ENCODE data around the gene TAS2R39. TPM values are rescaled to one million over a fixed set of nuclear protein-coding genes. Genes with fewer than 3 reads are reported as not detected.
"Not testable (repeated sequence)": the region's sequence is repeated elsewhere in the genome, so short reads cannot be mapped to it uniquely, and the experiment has no call there.

TAS2R39 gene
- total RNA-seq: not detected in 2 replicates

- no peak within 1 kb of the TSS for H3K27ac Mint-ChIP-seq
- H3K27me3 Mint-ChIP-seq: peaks cover 14% of the 10 kb centered on the region
- H3K4me1 Mint-ChIP-seq: no peaks in the 10 kb centered on the region
- no peak for DNase-seq
- peaks cover 4% of the 10 kb centered on the region for H3K9me3 Mint-ChIP-seq
- intact Hi-C loops (cut with micrococcal nuclease): no loop called here
- H3K36me3 Mint-ChIP-seq (ENCODE audit: low read depth): no peaks in the 10 kb centered on the region
- no peak within 1 kb of the TSS for H3K4me3 Mint-ChIP-seq
These were observed at the start of gene TAS2R39 for GRCh38 chr7:143183024-143183423. Gene TAS2R39, plus strand, starts transcription at chr7:143183419. Its CDS starts 0 bp downstream, at chr7:143183419.

GRCh38 chr7:143147070-143147469 lies 36.1 kb upstream of the TAS2R39 start:
- intact Hi-C loops (cut with micrococcal nuclease): no loop called here

DNA sequence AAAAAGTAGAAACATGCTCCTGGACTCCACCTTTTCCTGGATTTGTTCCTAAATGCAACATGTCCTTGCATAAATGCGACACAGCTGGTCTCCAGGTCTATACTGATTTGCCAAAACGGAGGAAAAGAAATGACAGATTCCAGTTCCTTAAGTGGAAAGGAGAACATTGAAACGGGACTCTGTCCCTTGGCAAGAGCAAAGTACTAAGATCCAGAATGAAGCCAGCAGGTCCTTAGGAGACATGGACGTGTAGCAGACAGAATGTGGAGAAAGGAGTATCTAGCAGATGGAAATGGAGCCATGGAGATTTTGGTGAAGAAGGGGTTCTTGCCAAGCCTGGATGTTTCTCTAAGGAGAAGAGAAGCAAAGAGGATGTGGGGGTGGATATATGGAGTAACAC lies 35.2 kb upstream of the TAS2R39 start:
- Mint-ChIP-seq H3K4me1 (no peaks in the 10 kb centered on the region), H3K4me3 (no peak overlapping the region)
- intact Hi-C loops (cut with micrococcal nuclease): no loop called here

More at GRCh38 chr7:143147070-143147469, 36.1 kb upstream of the TAS2R39 start:
- no peak overlapping the region for H3K4me3 Mint-ChIP-seq
- no peak overlapping the region for H3K27ac Mint-ChIP-seq
- peaks cover 10% of the 10 kb centered on the region for H3K9me3 Mint-ChIP-seq
- no peaks in the 10 kb centered on the region for H3K36me3 Mint-ChIP-seq (ENCODE audit: low read depth)
- H3K27me3 Mint-ChIP-seq: no peaks in the 10 kb centered on the region
- no peaks in the 10 kb centered on the region for H3K4me1 Mint-ChIP-seq
- DNase-seq: no peak

DNA sequence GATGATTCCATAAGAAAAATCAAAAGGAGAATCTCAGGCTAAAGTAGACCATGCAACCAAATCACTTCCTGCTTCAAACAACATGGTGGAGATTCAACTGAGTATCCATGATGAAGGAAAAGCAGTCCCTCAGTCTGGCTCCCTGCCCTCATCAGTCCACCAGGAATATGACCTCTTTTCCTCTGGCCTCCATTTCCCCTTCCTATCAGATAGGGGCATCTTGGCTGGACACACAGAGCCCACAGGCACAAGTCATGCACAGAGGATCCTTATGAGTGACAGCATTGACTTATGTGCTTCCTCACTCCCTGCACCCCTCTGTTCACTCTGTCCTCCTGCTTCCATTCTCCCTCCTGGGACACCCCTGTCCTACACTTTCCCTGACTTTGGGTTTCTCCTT lies 34.6 kb upstream of the TAS2R39 start:
- intact Hi-C loops (cut with micrococcal nuclease): no loop called here
- H3K27ac Mint-ChIP-seq: no peak overlapping the region
- no peak overlapping the region for H3K4me3 Mint-ChIP-seq
- H3K27me3 Mint-ChIP-seq: no peaks in the 10 kb centered on the region
- no peak for DNase-seq
- H3K4me1 Mint-ChIP-seq: no peaks in the 10 kb centered on the region
- H3K9me3 Mint-ChIP-seq: peaks cover 10% of the 10 kb centered on the region
- no peaks in the 10 kb centered on the region for H3K36me3 Mint-ChIP-seq (ENCODE audit: low read depth)

More for the DNA sequence above, 35.2 kb upstream of the TAS2R39 start:
- Mint-ChIP-seq H3K27ac (no peak overlapping the region), H3K27me3 (no peaks in the 10 kb centered on the region), H3K9me3 (peaks cover 10% of the 10 kb centered on the region), H3K36me3 (ENCODE audit: low read depth) (no peaks in the 10 kb centered on the region)
- no peak for DNase-seq

- H3K36me3 Mint-ChIP-seq (ENCODE audit: low read depth); H3K4me3 Mint-ChIP-seq; H3K27me3 Mint-ChIP-seq; H3K27ac Mint-ChIP-seq; H3K9me3 Mint-ChIP-seq; DNase-seq; intact Hi-C loops (cut with micrococcal nuclease); H3K4me1 Mint-ChIP-seq: not testable (repeated sequence)
These were observed 32.5 kb upstream of the TAS2R39 start for GRCh38 chr7:143150696-143151095.

GRCh38 chr7:143158617-143159016 lies 24.6 kb upstream of the TAS2R39 start:
- H3K36me3 Mint-ChIP-seq (ENCODE audit: low read depth); DNase-seq; H3K9me3 Mint-ChIP-seq; H3K27me3 Mint-ChIP-seq; intact Hi-C loops (cut with micrococcal nuclease); H3K4me1 Mint-ChIP-seq; H3K27ac Mint-ChIP-seq; H3K4me3 Mint-ChIP-seq: not testable (repeated sequence)

DNA sequence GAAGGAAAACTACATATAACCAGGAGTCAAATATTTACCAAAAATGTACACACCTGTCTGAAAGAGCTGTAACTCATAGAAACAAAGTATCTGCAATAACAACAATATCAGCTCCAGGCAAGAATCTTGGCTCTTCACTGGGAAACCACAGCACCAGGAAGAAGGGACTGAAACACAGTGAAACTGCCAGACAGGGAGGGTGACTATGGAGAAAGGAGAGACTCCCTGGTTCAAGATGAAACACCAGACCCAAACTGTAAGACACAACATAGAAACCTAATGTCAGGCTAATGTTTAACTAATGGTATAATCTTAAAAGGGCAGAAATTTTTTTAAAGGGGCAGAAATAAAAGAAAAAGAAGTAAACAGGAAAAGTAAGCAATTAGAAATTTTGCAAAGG lies 11.5 kb upstream of the TAS2R39 start:
- Mint-ChIP-seq H3K27ac (no peak overlapping the region), H3K36me3 (ENCODE audit: low read depth) (no peaks in the 10 kb centered on the region), H3K4me3 (no peak overlapping the region), H3K9me3 (no peaks in the 10 kb centered on the region), H3K4me1 (peaks cover 2% of the 10 kb centered on the region), H3K27me3 (peaks cover 3% of the 10 kb centered on the region)
- intact Hi-C loops (cut with micrococcal nuclease): no loop called here
- no peak for DNase-seq

DNA sequence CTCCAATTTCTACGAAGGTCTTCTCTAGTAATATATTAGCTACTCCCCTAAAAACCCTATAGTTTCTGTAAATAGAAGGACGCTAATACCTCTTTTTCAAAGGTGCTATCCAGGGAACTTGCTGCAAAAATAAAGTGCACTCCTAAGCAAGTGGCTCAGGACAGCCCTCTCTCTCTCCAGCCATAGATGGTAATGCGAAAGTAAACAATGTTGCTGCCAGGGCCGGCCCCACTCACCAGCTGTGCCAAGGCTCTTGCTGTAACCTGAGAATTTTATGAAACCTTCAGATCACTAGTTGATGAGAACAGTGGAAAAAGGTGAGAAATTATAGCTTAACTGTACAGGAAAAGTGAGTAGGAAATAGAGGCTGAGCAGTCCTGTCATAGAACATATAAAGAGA lies 10.9 kb upstream of the TAS2R39 start:
- Mint-ChIP-seq H3K9me3 (no peaks in the 10 kb centered on the region), H3K36me3 (ENCODE audit: low read depth) (no peaks in the 10 kb centered on the region), H3K27ac (no peak overlapping the region), H3K4me1 (peaks cover 2% of the 10 kb centered on the region), H3K27me3 (peaks cover 2% of the 10 kb centered on the region), H3K4me3 (no peak overlapping the region)
- no peak for DNase-seq
- intact Hi-C loops (cut with micrococcal nuclease): no loop called here

DNA sequence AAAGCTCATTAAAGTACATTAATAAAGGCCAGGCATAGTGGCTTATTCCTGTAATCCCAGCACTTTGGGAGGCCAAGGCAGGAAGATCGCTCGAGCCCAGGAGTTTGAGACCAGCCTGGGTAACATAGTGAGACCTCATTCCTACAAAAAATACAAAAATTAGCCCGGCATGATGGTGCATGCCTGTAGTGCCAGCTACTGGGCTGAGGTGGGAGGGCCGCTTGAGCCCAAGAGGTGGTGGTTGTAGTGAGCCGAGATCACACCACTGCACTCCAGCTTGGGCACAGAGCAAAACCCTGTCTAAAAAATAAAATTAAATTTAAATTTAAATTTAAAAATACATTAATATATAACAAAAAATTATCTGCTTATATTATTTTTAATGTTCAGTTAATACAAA lies 7.1 kb upstream of the TAS2R39 start:
- peaks cover 2% of the 10 kb centered on the region for H3K27me3 Mint-ChIP-seq
- intact Hi-C loops (cut with micrococcal nuclease): no loop called here
- no peak for DNase-seq
- no peak overlapping the region for H3K27ac Mint-ChIP-seq
- H3K36me3 Mint-ChIP-seq (ENCODE audit: low read depth): no peaks in the 10 kb centered on the region
- H3K9me3 Mint-ChIP-seq: no peaks in the 10 kb centered on the region
- peaks cover 2% of the 10 kb centered on the region for H3K4me1 Mint-ChIP-seq
- H3K4me3 Mint-ChIP-seq: no peak overlapping the region

GRCh38 chr7:143177374-143178119 lies 5.7 kb upstream of the TAS2R39 start:
- no peak overlapping the region for H3K27ac Mint-ChIP-seq
- no peak for DNase-seq
- H3K4me1 Mint-ChIP-seq: no peaks in the 10 kb centered on the region
- H3K36me3 Mint-ChIP-seq (ENCODE audit: low read depth): no peaks in the 10 kb centered on the region
- H3K4me3 Mint-ChIP-seq: no peak overlapping the region
- H3K9me3 Mint-ChIP-seq: peaks cover 4% of the 10 kb centered on the region
- intact Hi-C loops (cut with micrococcal nuclease): no loop called here
- peaks cover 2% of the 10 kb centered on the region for H3K27me3 Mint-ChIP-seq

DNA sequence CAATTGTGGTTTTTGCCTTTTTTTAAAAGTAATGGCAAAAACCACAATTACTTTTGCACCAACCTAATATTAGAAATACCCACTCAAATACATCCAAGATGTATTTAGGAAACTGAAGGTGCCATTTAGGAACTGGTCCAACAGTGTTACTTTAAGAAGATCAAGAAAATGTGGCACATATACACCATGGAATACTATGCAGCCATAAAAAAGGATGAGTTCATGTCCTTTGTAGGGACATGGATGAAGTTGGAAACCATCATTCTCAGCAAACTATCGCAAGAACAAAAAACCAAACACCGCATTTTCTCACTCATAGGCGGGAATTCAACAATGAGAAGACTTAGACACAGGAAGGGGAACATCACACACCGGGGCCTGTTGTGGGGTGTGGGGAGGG lies 2.4 kb upstream of the TAS2R39 start:
- H3K27me3 Mint-ChIP-seq; H3K27ac Mint-ChIP-seq; H3K36me3 Mint-ChIP-seq (ENCODE audit: low read depth); intact Hi-C loops (cut with micrococcal nuclease); H3K4me1 Mint-ChIP-seq; H3K9me3 Mint-ChIP-seq; H3K4me3 Mint-ChIP-seq; DNase-seq: not testable (repeated sequence)

- Mint-ChIP-seq H3K36me3 (ENCODE audit: low read depth) (no peaks in the 10 kb centered on the region), H3K4me1 (no peaks in the 10 kb centered on the region), H3K27me3 (peaks cover 14% of the 10 kb centered on the region), H3K9me3 (peaks cover 4% of the 10 kb centered on the region), H3K4me3 (no peak overlapping the region), H3K27ac (no peak overlapping the region)
- intact Hi-C loops (cut with micrococcal nuclease): no loop called here
- no peak for DNase-seq
These were observed 1.9 kb upstream of the TAS2R39 start for GRCh38 chr7:143181349-143181748.

- DNase-seq: no peak
- Mint-ChIP-seq H3K27me3 (peaks cover 14% of the 10 kb centered on the region), H3K4me1 (no peaks in the 10 kb centered on the region), H3K27ac (no peak overlapping the region), H3K36me3 (ENCODE audit: low read depth) (no peaks in the 10 kb centered on the region), H3K4me3 (no peak overlapping the region), H3K9me3 (peaks cover 4% of the 10 kb centered on the region)
- intact Hi-C loops (cut with micrococcal nuclease): no loop called here
These were observed 2.3 kb downstream of the TAS2R39 start for GRCh38 chr7:143185551-143185950.

DNA sequence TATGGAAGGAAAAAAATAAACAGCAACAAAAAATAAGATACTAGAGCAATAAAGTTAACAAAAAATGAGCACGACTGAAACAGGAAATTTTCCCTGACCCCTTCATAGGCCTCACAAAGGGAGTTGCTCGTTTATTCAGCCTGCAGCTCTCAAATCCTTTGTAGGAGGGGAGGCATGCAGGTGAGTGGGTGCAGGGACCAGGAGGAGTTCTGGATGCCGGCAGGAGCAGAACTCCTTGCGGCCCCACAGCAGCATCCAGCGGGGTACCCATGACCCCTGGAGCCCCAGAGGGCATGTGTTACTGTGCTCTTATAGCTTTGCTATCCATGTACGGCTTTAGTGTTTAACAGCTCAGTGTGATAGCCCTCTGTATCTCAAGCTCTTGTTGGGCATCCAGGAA lies 5.8 kb downstream of the TAS2R39 start:
- intact Hi-C loops (cut with micrococcal nuclease): no loop called here
- no peaks in the 10 kb centered on the region for H3K9me3 Mint-ChIP-seq
- no peak overlapping the region for H3K4me3 Mint-ChIP-seq
- H3K36me3 Mint-ChIP-seq (ENCODE audit: low read depth): no peaks in the 10 kb centered on the region
- DNase-seq: no peak
- peaks cover 12% of the 10 kb centered on the region for H3K27me3 Mint-ChIP-seq
- H3K4me1 Mint-ChIP-seq: no peaks in the 10 kb centered on the region
- no peak overlapping the region for H3K27ac Mint-ChIP-seq

- no peak overlapping the region for H3K27ac Mint-ChIP-seq
- peaks cover 15% of the 10 kb centered on the region for H3K27me3 Mint-ChIP-seq
- H3K9me3 Mint-ChIP-seq: no peaks in the 10 kb centered on the region
- H3K4me1 Mint-ChIP-seq: no peaks in the 10 kb centered on the region
- no peaks in the 10 kb centered on the region for H3K36me3 Mint-ChIP-seq (ENCODE audit: low read depth)
- H3K4me3 Mint-ChIP-seq: no peak overlapping the region
- intact Hi-C loops (cut with micrococcal nuclease): no loop called here
- no peak for DNase-seq
These were observed 10.7 kb downstream of the TAS2R39 start for GRCh38 chr7:143193880-143194279.
